Astrocyte (in vitro differentiated cells and primary cell): Measurements from ENCODE around the gene CPPED1.

Experiments
- CTCF ChIP-seq: IDR thresholded peaks from 2 replicates; pipeline ENCODE4 v1.5.1; 2011; ENCODE audit warnings: low read depth, mild to moderate bottlenecking, inconsistent platforms, low read length, moderate library complexity; ENCODE audit not compliant: insufficient read depth
- EZH2 ChIP-seq: IDR thresholded peaks from 2 replicates; pipeline ENCODE4 v1.6.1; 2012; ENCODE audit warnings: mild to moderate bottlenecking, low read length, inconsistent platforms; ENCODE audit not compliant: insufficient read depth

DNA sequence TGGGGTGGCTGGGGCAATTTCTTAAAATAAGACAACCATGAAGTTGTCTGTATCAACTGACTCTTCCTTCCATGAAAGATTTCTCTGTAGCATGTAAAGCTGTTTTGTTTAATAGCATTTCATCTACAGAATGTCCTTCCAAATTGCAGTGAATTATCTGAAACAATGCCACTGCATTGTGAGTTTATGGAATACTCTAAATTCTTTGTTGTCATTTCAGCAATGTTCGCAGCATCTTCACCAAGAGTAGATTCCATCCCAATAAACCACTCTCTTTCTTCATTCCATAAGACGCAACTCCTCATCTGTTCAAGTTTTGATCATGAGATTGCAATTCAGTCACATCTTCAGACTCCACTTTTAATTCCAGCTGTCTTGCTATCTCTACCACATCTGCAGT is 54.6 kb downstream of the CPPED1 start:
- TF ChIP-seq CTCF = no peak
- TF ChIP-seq EZH2 = no peak
